SKM-1 (cell line): ENCODE results near the gene TES.

ENCODE experiments used
- DNase-seq: peaks from one replicate; lab custom pipeline; 2025; ENCODE audit not compliant: unreplicated experiment; lab: John Stamatoyannopoulos, UW

TES gene

GRCh38 chr7:116219834-116220233 is 9.5 kb downstream of the TES start:
- DNase-seq, result no peak

GRCh38 chr7:116222501-116222900 is 12.2 kb downstream of the TES start:
- no peak for DNase-seq

DNA sequence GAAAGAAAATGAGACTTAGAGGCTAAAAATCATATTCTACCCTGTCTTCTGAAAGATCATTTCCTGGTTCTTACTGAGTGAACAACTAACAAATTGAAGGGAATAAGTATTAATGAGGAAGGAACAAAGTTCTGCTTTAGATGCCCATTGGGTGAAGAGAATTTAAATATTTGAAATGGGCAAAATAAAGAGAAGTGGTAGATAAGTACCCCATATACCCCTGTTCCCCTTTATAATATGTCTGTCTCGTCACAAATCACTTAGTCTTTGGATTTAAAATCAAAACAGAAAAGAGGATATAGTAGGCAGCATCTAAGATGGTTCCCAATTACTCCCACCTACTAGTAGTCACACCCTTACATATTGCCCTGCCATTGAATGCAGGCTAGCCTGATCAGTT is 13.2 kb downstream of the TES start:
- no peak for DNase-seq

DNA sequence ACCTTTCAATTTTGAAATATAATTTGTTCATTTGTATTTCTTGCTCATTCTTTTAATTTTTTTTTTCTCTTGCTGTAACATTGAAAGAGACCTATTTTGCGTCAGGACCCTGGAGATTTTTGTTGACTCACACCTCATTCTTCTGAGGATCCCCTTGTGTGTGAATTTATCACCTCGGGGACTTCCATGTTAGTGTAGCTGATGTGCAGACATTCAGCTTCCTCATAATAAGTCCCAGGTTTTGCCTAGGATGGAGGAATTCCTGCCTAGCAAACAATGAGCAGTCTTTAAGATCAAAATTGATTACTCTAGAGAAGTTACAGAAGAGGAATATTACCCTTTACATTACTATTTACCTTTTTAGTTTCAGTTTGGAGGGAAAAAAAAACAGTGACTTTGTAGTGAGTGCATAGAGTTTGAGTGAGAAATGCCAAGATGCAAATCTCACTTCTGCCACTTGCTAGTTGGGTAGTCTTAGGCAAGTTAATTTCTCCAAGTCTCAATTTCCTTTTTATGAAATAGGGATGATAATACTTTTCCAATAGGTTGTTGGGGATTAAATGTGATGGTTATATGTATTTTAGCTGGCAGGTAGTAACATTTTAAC is 14.3 kb downstream of the TES start:
- DNase-seq, result no peak

DNA sequence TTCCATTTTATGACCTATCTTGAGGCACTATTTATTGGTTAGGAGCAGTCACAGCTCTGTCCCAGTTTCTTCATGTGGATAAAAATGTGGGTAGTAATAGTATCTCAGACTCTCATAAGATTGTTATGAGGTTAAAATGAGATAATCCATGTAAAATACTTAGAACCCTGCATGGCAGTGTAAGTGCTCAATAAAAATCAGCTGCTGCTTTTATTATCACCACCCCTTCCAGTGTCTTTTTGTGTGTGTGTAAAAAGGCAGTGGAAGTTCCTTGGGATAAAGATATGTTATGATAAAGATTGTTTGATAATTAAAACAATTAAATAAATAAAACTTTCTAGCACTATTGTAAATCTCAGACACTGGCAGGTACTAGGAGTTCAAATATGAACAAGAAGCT is 15.5 kb downstream of the TES start:
- DNase-seq, result no peak

DNA sequence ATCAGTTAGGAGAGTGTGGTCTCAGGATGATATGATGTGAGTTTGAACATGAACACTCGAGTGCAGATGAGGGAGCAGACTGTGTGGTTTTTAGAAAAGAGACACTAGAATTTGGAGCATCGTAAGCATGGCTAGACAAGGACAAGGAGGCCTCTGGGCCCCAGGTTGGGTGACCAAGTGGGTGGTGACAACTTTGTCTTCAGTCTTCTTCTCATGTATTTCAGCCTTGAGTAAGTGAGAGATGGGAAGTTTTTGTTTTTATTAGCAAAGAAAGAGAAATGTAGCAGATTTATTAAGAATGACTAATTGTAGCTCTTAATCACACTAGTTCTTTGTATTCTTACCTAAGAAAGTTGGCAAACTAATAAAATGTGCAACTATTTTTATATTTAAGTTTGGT is 16.3 kb downstream of the TES start:
- no peak for DNase-seq

GRCh38 chr7:116227678-116228239 is 17.4 kb downstream of the TES start:
- no peak for DNase-seq

GRCh38 chr7:116228241-116228640 is 17.9 kb downstream of the TES start:
- no peak for DNase-seq

DNA sequence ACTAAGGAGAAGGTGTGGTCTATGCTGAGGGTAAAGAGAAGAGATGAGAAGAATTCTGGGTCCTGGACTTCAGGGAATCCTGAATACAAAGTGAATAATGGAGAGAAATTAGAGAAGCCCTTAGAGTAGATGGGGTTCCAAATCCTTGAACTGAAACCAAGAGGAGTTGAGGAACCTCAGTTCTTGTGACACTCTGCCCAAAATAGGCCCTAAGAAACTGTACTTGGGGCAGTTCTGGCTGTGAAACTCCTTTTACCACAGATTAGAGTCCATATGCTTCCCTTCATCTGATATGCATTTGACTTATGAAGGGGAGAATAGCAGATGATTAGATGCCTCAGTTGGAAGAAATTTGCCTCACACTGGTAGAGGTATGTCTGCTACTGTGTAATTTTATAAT is 19.0 kb downstream of the TES start:
- DNase-seq, result no peak

DNA sequence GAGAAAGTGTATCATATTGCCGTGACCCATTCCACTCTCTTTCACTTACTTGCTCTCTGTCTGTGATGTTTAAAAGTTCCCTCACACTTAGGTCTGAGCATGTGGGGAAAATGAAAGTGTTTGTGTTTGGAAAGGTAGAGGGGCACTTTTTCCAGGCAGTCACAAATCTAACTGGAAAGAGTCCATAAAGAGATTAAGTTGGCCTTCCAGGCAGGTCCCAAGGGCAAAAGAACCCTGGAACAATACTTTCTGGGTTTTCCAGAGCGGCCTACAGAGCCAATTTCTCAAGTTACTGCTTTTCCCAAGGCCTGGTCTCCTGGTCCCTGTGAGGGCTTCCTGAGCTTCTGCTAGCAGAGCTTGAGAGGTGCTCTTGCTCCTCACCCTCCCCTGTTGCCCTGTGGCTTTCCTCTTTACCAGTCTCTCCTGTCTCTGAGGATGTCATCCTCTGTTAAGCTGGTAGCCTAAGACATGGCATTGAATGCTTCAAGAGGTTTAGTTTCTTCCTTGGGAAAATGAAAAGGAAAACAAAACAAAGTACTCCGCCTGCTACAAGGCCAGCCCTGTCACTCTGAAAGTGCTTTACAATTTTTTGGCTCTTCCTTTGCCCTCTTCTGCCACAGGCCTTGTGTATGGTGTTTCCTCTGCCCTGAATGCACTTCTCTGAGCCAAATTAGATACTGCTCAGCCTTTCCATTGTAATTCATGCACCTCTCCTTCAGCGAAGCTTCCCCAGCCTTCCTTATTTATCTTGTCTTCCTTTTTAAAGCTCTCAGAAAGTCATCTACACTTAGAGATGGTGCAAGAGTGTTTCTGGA is 20.1 kb downstream of the TES start:
- DNase-seq, result no peak

DNA sequence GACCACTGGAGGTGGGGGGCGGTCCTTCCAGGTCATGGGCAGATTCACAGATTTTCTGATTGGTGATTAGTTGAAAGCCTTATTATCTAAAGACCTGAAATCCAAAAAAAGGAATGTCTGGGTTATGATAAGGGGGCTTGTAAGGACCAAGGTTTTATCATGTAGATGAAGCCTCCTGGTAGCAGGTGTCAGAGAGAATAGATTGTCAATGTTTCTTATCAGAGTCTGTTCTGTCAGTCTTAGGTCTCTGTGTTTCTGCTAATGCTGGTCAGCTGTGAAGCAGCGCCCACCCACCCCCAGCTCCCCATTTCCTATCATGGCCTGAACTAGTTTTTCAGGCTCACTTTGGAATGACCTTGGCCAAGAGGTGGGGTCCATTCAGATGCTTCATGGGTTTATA is 21.2 kb downstream of the TES start:
- DNase-seq, result no peak

DNA sequence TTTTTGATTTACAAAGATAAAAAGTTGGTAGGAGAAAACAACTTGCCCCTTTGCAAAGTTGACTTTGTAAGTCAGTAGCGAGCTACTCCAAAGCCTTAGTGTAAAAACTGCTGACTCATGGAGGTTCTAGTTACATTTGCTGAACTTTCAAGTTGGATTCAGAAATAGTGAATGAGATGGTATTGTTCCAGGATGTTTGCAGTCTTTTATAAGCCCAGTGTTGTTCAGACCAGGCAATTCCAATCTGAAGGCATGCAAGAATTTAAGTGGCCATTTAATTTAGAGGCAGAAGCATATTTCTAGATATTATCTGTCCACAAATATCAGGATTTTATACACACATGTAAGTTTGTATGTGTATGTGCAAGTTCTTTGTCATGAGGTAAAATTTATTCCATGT is 21.6 kb downstream of the TES start:
- DNase-seq, result no peak

DNA sequence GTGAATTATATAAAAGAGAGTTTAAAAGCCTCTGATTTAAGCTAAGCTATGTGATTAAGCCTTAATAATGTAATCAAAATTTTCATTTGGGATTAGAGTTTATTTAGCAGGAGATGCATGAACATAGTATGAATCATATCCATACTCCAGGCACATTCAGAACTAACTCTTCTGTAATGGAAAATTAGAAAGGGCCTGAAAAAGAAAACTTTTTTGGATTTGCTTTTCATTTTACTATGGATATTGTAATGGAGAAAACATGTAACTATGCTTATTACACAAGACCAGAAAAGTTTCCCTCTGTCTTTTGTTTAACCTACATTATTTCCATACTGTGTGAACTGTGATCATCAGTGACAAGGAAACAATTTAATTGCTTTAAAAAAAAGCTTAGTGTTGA is 22.0 kb downstream of the TES start:
- DNase-seq, result no peak

- peak; percentile 23 for DNase-seq
Measured at GRCh38 chr7:116232920-116233319, 22.6 kb downstream of the TES start.

DNA sequence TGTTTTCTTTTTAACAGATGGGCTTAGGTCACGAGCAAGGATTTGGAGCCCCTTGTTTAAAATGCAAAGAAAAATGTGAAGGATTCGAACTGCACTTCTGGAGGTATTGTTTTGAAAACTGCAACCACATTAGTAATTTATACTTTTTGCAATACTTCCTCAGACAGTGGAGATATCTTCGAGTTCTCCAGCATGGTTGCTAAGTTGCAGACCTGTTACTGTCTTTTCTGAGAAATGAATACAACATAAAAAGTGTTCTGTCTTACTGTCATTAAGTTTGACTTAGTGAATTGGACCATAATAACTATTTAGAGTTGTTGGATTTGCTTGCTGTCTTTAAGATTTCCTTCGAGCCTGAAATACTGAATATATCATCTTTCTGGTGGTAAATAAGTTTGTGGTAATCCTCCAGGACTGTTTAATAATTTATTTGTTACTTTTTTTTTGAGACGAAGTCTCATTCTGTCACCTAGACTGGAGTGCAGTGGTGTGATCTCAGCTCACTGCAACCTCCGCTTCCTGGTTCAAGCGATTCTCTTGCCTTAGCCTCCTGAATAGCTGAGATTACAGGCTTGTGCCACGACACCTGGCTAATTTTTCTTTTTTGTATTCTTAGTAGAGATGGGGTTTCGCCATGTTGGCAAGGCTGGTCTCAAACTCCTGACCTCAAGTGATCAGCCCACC is 24.3 kb downstream of the TES start:
- DNase-seq, result no peak

- no peak for DNase-seq
Measured at GRCh38 chr7:116235380-116235779, 25.0 kb downstream of the TES start.

DNA sequence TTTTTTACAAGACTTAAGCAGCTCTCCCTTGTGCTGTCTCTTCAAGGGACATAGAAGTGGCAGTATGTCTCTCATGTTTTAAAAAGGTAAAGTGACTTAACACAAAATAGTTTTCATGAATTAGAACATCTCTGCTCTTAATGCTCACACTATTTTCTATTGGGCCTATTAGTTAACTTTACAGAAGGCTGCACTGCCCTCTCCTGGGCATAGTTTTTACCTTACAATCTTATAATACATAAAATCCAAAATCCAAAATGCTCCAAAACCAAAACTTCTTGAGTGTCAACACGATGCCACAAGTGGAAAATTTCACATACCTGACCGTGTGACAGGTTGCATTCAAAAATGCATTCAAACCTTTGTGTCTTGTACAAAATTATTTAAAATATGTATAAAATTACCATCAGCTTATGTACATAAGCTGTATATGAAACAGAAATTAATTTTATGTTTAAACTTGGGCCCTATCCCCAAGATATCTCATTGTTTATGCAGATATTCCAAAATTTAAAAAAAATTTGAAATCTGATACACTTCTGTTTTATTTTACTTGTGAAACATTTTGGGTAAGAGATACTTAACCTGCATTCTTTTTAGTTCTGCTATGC is 25.8 kb downstream of the TES start:
- peak; percentile 13 for DNase-seq

- DNase-seq, result no peak
Measured at GRCh38 chr7:116239020-116239419, 28.7 kb downstream of the TES start.

DNA sequence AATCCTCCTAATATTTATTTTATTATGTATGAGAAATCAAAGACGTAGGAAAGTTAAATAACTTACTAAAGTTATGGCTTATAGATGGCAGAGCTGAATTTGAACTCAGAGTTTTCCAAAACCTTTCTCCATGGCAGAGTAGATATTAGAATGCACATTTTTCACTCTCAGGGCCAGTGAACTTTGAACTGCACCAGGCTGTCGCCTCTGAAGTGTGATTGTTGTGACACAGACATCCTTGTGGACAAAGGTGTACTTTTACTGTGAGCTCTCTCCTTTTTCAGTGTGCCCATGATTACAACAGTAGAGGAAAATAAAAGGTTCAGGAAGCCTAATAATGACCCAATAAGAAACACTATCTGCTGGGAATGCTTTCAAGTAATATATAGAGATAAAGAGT is 29.1 kb downstream of the TES start:
- no peak for DNase-seq

DNA sequence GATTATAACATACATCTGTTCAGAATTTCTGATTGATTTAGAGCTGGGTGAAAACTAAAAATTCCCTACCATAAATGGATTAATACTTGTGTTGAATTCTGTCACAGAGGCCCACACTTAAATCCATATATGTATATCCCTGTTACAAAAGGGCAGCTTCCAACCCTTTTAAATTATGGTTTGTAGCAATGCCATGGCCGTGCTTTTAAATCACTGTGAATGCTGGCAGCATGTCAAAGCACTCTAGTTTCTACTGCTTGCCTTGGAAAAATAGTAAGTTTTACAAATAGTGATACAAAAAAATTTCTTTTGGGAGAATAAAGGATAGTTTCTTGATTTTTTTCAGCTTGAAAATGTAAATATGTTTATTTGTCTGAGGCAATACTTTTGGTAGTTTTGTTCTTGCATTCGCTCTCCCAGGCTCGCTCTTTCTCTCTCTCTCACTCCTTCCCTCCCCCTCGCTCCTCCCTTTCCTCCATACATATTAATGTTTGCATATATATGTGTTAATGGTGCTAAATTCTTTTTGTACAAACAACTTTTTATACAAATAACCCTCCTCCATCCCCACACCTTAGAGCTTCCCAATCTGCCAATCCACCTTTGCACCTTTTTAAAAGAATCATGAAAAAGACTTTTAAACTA is 29.8 kb downstream of the TES start:
- DNase-seq, result no peak

DNA sequence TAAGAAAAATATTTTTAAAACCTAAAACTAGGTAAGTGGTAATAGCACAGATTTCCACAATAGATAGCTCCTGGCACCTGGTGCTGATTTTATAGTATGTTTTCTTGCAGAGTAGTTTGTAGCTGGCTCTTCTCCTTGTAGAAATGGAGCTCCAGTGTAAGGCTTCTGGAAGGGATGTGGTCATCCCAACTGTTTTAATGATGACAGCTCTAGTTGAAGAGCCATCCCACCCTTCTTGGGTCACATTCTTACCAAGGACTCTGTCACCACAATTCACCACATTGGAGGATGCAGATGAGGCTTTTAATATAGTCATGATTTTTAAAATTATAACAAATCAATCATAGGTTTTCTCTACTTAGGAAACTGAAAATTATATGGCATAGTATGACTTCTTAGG is 31.0 kb downstream of the TES start:
- DNase-seq, result no peak
